ENCODE data around the gene C14orf93. TPM values are rescaled to one million over a fixed set of nuclear protein-coding genes. Genes with fewer than 3 reads are reported as not detected.
"Not testable (repeated sequence)": the region's sequence is repeated elsewhere in the genome, so short reads cannot be mapped to it uniquely, and the experiment has no call there.

C14orf93 gene
- total RNA-seq, 1 experiment from 2014 or later = 8.7 TPM

DNA sequence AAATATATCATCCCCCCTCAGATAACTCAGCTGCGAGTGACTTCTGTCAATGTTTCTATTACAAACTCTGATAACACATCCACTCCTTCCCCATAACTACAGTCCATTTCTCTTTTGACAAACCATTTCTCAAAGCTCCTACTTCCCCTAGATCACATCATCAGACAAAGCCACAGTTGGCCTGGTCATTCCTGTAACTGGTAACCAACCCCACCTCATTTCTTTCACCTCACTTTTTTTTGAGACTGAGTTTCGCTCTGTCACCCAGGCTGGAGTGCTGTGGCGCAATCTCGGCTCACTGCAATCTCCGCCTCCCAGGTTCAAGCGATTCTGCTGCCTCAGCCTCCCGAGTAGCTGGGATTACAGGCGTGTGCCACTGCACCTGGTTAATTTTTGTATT lies 58.1 kb downstream of the C14orf93 start:
- in situ Hi-C loops (cut with HindIII; ENCODE audit: low sequenced_read_pairs) = not testable (repeated sequence)

GRCh38 chr14:22945642-22946041 lies 64.3 kb downstream of the C14orf93 start:
- no peak for DNase-seq (ENCODE audit: low spot score)
- in situ Hi-C loops (cut with HindIII; ENCODE audit: low sequenced_read_pairs) = no loop called here

More for the DNA sequence above, 58.1 kb downstream of the C14orf93 start:
- not testable (repeated sequence) for DNase-seq (ENCODE audit: low spot score)

- in situ Hi-C loops (cut with HindIII; ENCODE audit: low sequenced_read_pairs) = no loop called here
- DNase-seq (ENCODE audit: low spot score) = no peak
Measured at GRCh38 chr14:22939684-22940083, 70.3 kb downstream of the C14orf93 start.

Other genes starting within 250 kb of the C14orf93 start
- gene OXA1L, start 243.5 kb downstream of the C14orf93 start, total RNA-seq (2014; rRNA removed; shearing (Covaris generic)) = 187 and 240 TPM in 2 replicates
- 27.3 and 28.1 TPM in 2 replicates for gene SLC7A7, start 194.7 kb downstream of the C14orf93 start, total RNA-seq (2014; rRNA removed; shearing (Covaris generic))
- gene MRPL52, start 180.3 kb downstream of the C14orf93 start, total RNA-seq (2014; rRNA removed; shearing (Covaris generic)) = 77.9 and 133 TPM in 2 replicates
- 294 and 298 TPM in 2 replicates for gene MMP14, start 173.6 kb downstream of the C14orf93 start, total RNA-seq (2014; rRNA removed; shearing (Covaris generic))
- 37.1 and 41.5 TPM in 2 replicates for gene LRP10, start 138.4 kb downstream of the C14orf93 start, total RNA-seq (2014; rRNA removed; shearing (Covaris generic))
- not detected in 2 replicates for gene REM2, start 126.9 kb downstream of the C14orf93 start, total RNA-seq (2014; rRNA removed; shearing (Covaris generic))
- gene RBM23, start 91.0 kb downstream of the C14orf93 start, total RNA-seq (2014; rRNA removed; shearing (Covaris generic)) = 62.2 and 78.0 TPM in 2 replicates
- 206 and 257 TPM in 2 replicates for gene PRMT5, start 80.8 kb downstream of the C14orf93 start, total RNA-seq (2014; rRNA removed; shearing (Covaris generic))
- gene HAUS4, start 53.1 kb downstream of the C14orf93 start, total RNA-seq (2014; rRNA removed; shearing (Covaris generic)) = 102 and 131 TPM in 2 replicates
- gene AJUBA, start 27.6 kb downstream of the C14orf93 start, total RNA-seq (2014; rRNA removed; shearing (Covaris generic)) = 16.4 and 17.0 TPM in 2 replicates
- gene PSMB5, start 24.8 kb upstream of the C14orf93 start, total RNA-seq (2014; rRNA removed; shearing (Covaris generic)) = 447 and 480 TPM in 2 replicates
- not detected in 2 replicates for gene PSMB11, start 32.1 kb upstream of the C14orf93 start, total RNA-seq (2014; rRNA removed; shearing (Covaris generic))
- 8.7 and 10.9 TPM in 2 replicates for gene CDH24, start 47.4 kb upstream of the C14orf93 start, total RNA-seq (2014; rRNA removed; shearing (Covaris generic))
- gene ACIN1, start 85.0 kb upstream of the C14orf93 start, total RNA-seq (2014; rRNA removed; shearing (Covaris generic)) = 80.3 and 95.3 TPM in 2 replicates
- 53.7 and 55.2 TPM in 2 replicates for gene C14orf119, start 85.4 kb upstream of the C14orf93 start, total RNA-seq (2014; rRNA removed; shearing (Covaris generic))
- not detected in 2 replicates for gene CIROP, start 94.8 kb upstream of the C14orf93 start, total RNA-seq (2014; rRNA removed; shearing (Covaris generic))
- not detected in 2 replicates for gene CEBPE, start 109.1 kb upstream of the C14orf93 start, total RNA-seq (2014; rRNA removed; shearing (Covaris generic))
- gene SLC7A8, start 173.5 kb upstream of the C14orf93 start, total RNA-seq (2014; rRNA removed; shearing (Covaris generic)) = 14.5 and 15.9 TPM in 2 replicates
- gene RNF212B, start 227.8 kb upstream of the C14orf93 start, total RNA-seq (2014; rRNA removed; shearing (Covaris generic)) = not detected in 2 replicates

Measured in G401 (cell line).